HFFc6 (cell line): Measurements from ENCODE around the gene PCDHGC3. TPM values are rescaled to one million over a fixed set of nuclear protein-coding genes. Genes with fewer than 3 reads are reported as not detected.
A peak's percentile ranks its signal among the peaks of the same experiment; 100 is the strongest.

Experiments used
- DNase-seq: peaks from one replicate; pipeline ENCODE4 v3.0.0-alpha.2; 2018
- H3K27ac Mint-ChIP-seq: 2 replicates; pipeline ENCODE4 v1.8.0; 2020; ENCODE audit warnings: mild to moderate bottlenecking, mixed read lengths
- H3K27me3 Mint-ChIP-seq: 2 replicates; pipeline ENCODE4 v1.8.0; 2021; ENCODE audit warnings: mild to moderate bottlenecking, moderate library complexity, mixed read lengths; ENCODE audit not compliant: insufficient read depth
- H3K36me3 Mint-ChIP-seq: 2 replicates; pipeline ENCODE4 v1.8.0; 2021; ENCODE audit warnings: low read depth, mixed read lengths
- H3K4me1 Mint-ChIP-seq: 2 replicates; pipeline ENCODE4 v1.8.0; 2020; ENCODE audit warnings: low read depth, mixed read lengths
- H3K4me3 Mint-ChIP-seq: 2 replicates; pipeline ENCODE4 v1.8.0; 2020; ENCODE audit warnings: mild to moderate bottlenecking, moderate library complexity, mixed read lengths
- H3K9me3 Mint-ChIP-seq: 2 replicates; pipeline ENCODE4 v1.8.0; 2020; ENCODE audit warnings: mild to moderate bottlenecking, mixed read lengths
- CTCF ChIP-seq: fragments of 200-600 bp; sonication (generic); IDR thresholded peaks from 2 replicates; pipeline ENCODE4 v1.5.0; 2021; ENCODE audit warnings: antibody characterized with exemption, mild to moderate bottlenecking
- total RNA-seq, 6 experiments: library from RNA; stranded (reverse); fragmentation: NEBNext Ultra II Directional; extraction: Animal tissue kit (Norgen Biotek cat#: 25700); gene quantifications; 2 replicates in 1 of 6; 3 replicates in 5 of 6; pipeline ENCODE4 v1.2.3, GENCODE V29; 2021

PCDHGC3 gene
- total RNA-seq, 6 experiments from 2014 or later = 126 to 150 (median 132) TPM

- H3K27me3 Mint-ChIP-seq = peaks cover 2% of the 10 kb centered on the region; the same call in 1 of the 2 replicates
- no peaks in the 10 kb centered on the region for H3K9me3 Mint-ChIP-seq
- peak; percentile 38 for DNase-seq
- peaks cover 5% of the 10 kb centered on the region for H3K36me3 Mint-ChIP-seq
- no peak overlapping the region for H3K4me3 Mint-ChIP-seq
- H3K27ac Mint-ChIP-seq = peak overlapping the region; percentile 58
- TF ChIP-seq CTCF = no peak
- H3K4me1 Mint-ChIP-seq = peaks cover 15% of the 10 kb centered on the region
Observed at GRCh38 chr5:141465351-141465750, 10.4 kb upstream of the PCDHGC3 start.

GRCh38 chr5:141476132-141476911 lies 556 bp downstream of the PCDHGC3 start:
- H3K4me1 Mint-ChIP-seq = peaks cover 56% of the 10 kb centered on the region
- peaks cover 25% of the 10 kb centered on the region; the same call in 1 of the 2 replicates for H3K36me3 Mint-ChIP-seq
- no peaks in the 10 kb centered on the region for H3K9me3 Mint-ChIP-seq
- peak; percentile 76 for DNase-seq
- H3K27ac Mint-ChIP-seq = peak overlapping the region; percentile 91
- H3K27me3 Mint-ChIP-seq = peaks cover 4% of the 10 kb centered on the region
- peak overlapping the region; percentile 96 for H3K4me3 Mint-ChIP-seq
- no peak for TF ChIP-seq CTCF

GRCh38 chr5:141477044-141477575 lies 1.3 kb downstream of the PCDHGC3 start:
- H3K4me1 Mint-ChIP-seq = peaks cover 57% of the 10 kb centered on the region
- peaks cover 25% of the 10 kb centered on the region; the same call in 1 of the 2 replicates for H3K36me3 Mint-ChIP-seq
- DNase-seq = no peak
- H3K4me3 Mint-ChIP-seq = peak overlapping the region; percentile 96
- no peak for TF ChIP-seq CTCF
- peaks cover 4% of the 10 kb centered on the region for H3K27me3 Mint-ChIP-seq
- peak overlapping the region; percentile 91 for H3K27ac Mint-ChIP-seq
- H3K9me3 Mint-ChIP-seq = no peaks in the 10 kb centered on the region

GRCh38 chr5:141477815-141478214 lies 2.0 kb downstream of the PCDHGC3 start:
- peaks cover 4% of the 10 kb centered on the region for H3K27me3 Mint-ChIP-seq
- peak overlapping the region; percentile 91 for H3K27ac Mint-ChIP-seq
- peak overlapping the region; percentile 96 for H3K4me3 Mint-ChIP-seq
- peaks cover 64% of the 10 kb centered on the region for H3K4me1 Mint-ChIP-seq
- H3K36me3 Mint-ChIP-seq = peaks cover 25% of the 10 kb centered on the region; the same call in 1 of the 2 replicates
- no peaks in the 10 kb centered on the region for H3K9me3 Mint-ChIP-seq
- peak; percentile 8 for DNase-seq
- TF ChIP-seq CTCF = no peak

- peaks cover 70% of the 10 kb centered on the region for H3K4me1 Mint-ChIP-seq
- peak; percentile 50 for DNase-seq
- H3K36me3 Mint-ChIP-seq = peaks cover 25% of the 10 kb centered on the region; the same call in 1 of the 2 replicates
- no peaks in the 10 kb centered on the region for H3K9me3 Mint-ChIP-seq
- H3K27ac Mint-ChIP-seq = peak overlapping the region; percentile 91
- peak; percentile 64 for TF ChIP-seq CTCF
- H3K27me3 Mint-ChIP-seq = peaks cover 4% of the 10 kb centered on the region
- peak overlapping the region; percentile 96 for H3K4me3 Mint-ChIP-seq
Observed at GRCh38 chr5:141478321-141478945, 2.7 kb downstream of the PCDHGC3 start.
